GM18907 (cell line): ENCODE measurements around the gene CENPT.
A peak's percentile ranks its signal among the peaks of the same experiment; 100 is the strongest.

Experiments used
- ATAC-seq: cut with Tn5 transposase; IDR thresholded peaks from one replicate; pipeline ENCODE4 v1.9.1; 2021; ENCODE audit warnings: mild to moderate bottlenecking, moderate library complexity; ENCODE audit not compliant: unreplicated experiment

The CENPT gene

GRCh38 chr16:67811899-67812298 lies 35.6 kb downstream of the CENPT start:
- ATAC-seq, result no peak

DNA sequence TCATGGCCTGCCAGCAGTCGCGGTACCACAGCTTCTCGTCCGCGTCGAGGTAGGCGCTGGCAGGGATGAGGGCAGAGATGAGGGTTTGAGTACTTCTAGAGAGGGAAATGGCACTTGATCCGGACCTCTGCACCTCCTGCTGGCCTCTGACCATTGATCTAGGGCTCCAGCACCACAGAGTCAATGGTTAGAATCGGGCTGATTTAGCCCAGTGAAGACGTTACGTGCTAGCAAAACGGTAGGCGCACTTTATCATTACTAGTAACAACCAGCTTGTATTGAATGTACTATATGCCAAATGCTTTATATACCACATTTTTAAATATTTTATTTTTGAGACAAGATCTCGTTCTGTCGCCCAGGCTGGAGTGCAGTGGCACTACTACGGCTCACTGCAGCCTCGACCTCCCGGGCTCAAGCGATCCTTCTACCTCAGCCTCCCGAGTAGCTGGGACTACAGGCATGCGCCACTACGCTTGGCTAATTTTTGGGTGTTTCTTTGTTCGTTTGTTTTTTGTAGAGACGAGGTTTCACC lies 40.3 kb downstream of the CENPT start:
- ATAC-seq, result no peak

- ATAC-seq, result peak; percentile 91
Measured at GRCh38 chr16:67806428-67807147, 40.9 kb downstream of the CENPT start, which contains the start of the genes RANBP10 and TSNAXIP1. TSS of gene RANBP10 (minus strand) at chr16:67806560. CDS start at chr16:67806536, 24 bp downstream. TSS of gene TSNAXIP1 (plus strand) at chr16:67806889. CDS start at chr16:67807150, 261 bp downstream.

DNA sequence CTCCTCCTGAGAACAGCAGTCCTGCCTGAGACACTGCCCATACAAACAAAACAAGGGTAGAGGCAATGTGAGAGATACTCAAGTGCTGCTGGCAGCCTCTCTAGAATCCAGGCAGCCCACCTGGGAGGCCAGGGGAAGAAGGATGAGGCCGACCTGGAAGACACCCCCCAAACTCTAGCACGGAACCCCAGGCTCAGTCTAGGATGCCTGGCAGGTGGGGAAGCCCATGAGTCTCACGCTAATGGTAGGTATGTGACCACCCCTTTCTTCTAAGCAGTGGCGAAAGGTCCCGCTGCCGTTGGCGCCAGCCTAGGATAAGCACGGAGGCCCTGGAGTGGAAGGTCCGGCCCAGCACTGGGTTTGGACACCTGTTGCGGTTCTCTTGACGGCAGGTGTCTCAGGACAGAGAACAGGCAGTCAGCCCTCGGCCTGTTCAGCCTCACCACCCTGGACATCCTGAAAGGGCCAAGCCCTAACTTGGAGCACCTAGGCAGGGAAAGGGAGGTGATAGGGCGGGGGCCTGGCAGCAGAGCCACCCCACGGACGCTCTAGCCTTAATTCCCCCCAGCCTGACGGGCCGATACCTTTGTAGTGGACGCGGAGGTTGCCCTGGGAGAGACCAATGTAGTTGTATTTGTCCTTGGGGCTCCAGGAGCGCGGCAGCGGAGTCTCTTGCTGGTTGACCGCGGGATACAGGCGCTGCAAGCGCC lies 41.6 kb downstream of the CENPT start:
- peak; percentile 6 for ATAC-seq

DNA sequence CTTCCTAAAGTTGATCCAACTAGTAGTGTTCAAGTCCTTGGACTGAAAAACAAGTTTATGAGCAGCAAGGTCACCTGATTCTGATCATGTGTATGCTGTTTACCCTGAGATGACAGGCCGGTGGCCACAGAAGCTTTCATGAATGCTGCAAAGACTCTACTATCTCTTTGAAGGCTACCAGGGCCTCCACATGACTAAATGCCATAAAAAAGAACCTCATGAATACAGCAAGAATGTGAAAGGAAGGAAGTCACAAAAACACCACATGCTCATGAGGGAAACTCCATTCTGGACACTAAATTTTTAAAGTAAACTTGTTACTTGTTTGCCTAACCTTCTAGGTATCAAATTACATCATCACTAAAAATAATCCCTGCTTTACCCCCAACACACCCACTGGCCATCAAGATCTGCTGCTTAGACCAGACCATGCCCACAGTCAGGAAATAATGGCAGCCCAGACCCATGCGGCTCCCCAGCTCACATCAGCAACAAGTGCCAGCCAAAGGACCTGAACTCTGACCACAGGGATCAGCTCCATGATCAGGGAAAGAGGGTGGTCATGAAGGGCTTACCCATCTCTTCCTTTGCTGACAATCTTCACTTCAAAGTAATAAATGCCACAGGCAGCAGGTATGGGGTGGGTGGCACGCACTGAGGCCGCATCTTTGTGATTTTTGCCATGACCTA lies 42.5 kb downstream of the CENPT start:
- no peak for ATAC-seq

DNA sequence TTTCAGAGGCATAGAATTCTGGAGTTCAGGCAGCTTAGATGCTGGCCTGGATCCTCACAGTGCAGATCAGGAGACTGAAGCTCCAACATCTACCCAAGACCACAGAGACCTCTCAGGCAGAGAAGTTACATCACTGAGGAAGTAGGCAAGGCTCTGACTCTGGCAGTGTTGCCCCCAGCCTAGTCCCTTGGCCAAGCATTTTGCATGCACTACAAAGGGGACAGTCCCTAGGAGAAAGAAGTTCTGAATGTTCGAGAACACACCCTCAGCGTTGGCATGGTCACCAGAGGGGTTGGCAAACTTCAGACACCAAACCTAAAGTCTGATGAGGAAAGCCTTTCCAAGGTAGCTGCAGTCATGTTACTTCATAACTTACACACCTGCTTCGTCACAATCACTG lies 43.6 kb downstream of the CENPT start:
- no peak for ATAC-seq

DNA sequence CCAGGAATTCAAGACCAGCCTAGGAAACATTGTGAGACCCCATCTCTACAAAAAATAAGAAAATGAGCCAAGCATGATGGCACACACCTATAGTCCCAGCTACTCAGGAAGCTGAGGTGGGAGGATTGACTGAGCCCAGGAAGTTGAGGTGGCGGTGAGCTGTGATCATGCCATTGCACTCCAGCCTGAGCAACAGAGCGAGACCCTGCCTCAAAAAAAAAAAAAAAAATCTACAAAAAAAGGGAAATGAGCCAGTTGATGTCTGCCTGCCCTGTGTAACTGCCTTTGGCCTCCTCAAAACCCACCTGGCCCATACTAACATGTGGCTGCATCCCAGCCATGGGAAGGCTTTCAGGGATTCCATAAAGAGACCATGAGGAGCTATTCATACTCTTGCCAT lies 45.6 kb downstream of the CENPT start:
- no peak for ATAC-seq

DNA sequence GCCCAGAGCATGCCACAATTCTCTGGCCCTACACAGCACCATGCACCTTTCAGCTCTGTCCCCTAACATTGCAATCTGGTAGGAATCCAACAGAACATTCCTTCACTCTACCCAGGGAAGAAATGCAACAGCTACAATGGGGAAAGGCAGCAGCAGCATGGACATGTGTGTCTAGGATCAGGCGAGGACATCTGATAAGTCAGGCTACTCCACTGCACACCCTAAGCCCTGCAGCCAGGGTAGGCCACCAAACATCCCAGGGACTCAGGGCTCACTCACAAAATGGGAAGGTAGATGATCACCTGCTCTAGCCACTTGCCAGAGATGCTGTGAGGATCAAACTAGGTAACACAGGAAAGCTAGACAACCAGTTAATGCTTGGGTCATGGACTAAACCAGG lies 46.3 kb downstream of the CENPT start:
- no peak for ATAC-seq

- no peak for ATAC-seq
Measured at GRCh38 chr16:67800338-67800926, 47.1 kb downstream of the CENPT start.

GRCh38 chr16:67796099-67796718 lies 51.3 kb downstream of the CENPT start:
- no peak for ATAC-seq

DNA sequence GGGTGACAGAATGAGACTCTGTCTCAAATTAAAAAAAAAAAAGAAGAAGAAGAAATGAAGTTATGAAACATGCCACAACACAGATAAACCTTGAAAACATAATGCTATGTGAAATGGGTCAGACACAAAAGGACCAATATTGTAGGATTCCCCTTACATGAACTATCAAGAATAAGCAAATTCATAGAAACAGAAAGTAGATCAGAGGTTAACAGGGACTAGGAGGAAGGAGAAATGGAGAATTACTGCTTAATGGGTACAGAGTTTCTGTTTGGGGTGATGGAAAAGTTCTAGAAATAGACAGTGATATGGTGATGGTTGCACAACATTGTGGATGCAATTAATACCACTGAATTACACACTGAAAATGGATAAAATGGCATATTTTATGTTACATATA lies 57.4 kb downstream of the CENPT start:
- no peak for ATAC-seq

GRCh38 chr16:67786491-67786890 lies 61.0 kb downstream of the CENPT start:
- ATAC-seq, result no peak

- ATAC-seq, result no peak
Measured at GRCh38 chr16:67783353-67783725, 64.2 kb downstream of the CENPT start.

DNA sequence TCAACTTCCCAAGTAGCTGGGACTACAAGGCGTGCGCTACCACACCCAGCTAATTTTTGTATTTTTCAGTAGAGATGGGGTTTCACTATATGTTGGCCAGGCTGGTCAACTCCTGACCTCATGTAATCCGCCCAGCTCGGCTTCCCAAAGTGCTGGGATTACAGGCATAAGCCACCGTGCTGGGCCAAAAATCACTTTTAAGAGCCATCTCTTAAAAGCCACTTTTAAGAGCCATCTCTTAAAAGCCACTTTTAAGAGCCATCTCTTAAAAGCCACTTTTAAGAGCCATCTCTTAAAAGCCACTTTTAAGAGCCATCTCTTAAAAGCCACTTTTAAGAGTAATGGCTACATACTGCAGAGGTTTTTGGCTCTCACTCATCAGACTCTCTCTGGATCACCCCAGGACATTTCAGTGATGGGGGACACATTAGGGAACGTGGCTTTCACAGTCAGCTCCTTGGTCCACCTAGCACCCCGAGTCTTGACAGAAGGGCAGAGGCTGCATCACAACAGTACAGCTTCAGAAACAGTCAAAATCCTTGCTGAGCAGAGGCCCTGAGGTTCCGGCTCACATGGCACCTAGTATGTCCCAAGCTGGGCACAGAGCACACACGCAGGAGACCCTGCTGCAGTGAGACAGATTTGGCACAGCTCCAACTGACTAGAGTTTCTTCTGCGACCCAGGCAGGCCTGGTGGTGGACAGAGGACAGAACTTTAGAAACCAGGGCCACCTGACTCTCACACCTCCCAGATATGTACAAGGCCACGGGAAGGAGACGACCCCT lies 64.7 kb downstream of the CENPT start:
- ATAC-seq, result no peak

GRCh38 chr16:67781565-67781921 lies 66.0 kb downstream of the CENPT start:
- ATAC-seq, result no peak

DNA sequence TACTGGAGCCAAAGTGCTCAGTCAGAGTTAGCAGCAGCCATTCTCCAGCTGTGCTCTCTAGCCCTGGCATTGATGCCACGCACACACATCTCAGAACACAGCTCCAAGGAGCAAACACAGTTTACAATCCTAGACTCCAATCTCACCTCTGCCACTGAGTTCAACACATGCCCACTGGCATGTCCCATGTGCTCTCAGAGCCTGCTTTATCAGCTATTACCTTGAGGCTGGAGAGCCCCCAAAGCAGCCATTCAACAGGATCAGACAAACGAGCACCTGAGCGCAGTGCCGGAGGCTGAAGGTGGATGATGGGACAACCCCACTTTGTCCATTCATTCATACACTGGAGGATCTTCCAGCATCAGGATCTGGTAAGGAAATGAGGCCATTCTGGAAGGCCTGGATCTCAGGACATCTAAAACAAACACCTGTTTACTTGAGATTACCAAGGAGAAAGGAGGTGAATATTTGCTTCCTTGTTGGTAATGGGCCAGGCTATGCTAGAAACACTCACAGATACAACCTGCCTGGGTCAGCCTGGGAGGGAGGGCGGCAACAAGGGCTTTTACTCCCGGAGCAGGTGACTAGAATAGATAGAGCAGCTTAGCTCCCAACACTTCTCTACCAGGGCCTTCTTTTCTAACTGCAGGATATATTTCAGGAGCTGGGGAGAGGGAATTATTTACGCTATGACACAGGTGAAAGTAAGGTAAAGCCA lies 66.5 kb downstream of the CENPT start:
- ATAC-seq, result no peak

GRCh38 chr16:67779256-67780014 lies 68.1 kb downstream of the CENPT start:
- ATAC-seq, result no peak
